Transverse colon (tissue), 3 donors: ENCODE results near the gene CIPC.

ENCODE experiments used
- POLR2A ChIP-seq: fragments of 450-650 bp; IDR thresholded peaks from one replicate; pipeline ENCODE4 v1.6.1; 2016; ENCODE audit warnings: antibody characterized with exemption, mild to moderate bottlenecking, moderate library complexity
- TF ChIP-seq, protein P1 (sequence below), 5 experiments: fragments of 200-600 bp in 3 of 5; fragments of 450-650 bp in 2 of 5; sonication (generic) in 3 of 5; IDR thresholded peaks; 1 replicate in 2 of 5; 2 replicates in 3 of 5; pipeline ENCODE4 v1.5.1; 2016 to 2017; ENCODE audit warnings: antibody characterized with exemption in 5 of 5, inconsistent platforms in 3 of 5, mild to moderate bottlenecking in 2 of 5, moderate library complexity in 1 of 5

DNA sequence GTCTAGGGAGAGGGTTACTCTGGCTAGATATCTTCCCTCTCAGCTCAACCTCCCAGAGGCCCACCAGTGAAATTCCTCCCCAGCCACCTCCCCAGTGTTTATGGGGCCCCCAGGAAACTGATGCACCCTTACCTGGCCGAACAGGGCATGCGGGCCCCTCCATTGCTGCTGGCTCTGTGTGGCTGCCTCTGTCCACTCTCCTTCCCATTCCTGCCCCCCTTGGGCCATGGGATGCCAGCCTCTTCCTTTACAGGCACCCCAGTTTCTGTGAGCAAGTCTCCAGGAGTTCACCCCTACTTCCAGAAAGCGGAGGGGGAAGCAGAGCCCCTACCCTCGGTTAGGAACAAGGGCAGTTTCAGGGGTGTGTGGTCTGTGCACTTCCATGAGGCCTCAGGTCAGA lies 63.0 kb downstream of the CIPC start:
- TF ChIP-seq, protein P1, sequence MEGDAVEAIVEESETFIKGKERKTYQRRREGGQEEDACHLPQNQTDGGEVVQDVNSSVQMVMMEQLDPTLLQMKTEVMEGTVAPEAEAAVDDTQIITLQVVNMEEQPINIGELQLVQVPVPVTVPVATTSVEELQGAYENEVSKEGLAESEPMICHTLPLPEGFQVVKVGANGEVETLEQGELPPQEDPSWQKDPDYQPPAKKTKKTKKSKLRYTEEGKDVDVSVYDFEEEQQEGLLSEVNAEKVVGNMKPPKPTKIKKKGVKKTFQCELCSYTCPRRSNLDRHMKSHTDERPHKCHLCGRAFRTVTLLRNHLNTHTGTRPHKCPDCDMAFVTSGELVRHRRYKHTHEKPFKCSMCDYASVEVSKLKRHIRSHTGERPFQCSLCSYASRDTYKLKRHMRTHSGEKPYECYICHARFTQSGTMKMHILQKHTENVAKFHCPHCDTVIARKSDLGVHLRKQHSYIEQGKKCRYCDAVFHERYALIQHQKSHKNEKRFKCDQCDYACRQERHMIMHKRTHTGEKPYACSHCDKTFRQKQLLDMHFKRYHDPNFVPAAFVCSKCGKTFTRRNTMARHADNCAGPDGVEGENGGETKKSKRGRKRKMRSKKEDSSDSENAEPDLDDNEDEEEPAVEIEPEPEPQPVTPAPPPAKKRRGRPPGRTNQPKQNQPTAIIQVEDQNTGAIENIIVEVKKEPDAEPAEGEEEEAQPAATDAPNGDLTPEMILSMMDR (IDR thresholded peaks at IDR 0.05) = no peak
- TF ChIP-seq POLR2A = no peak
